ENCODE measurements around the gene NEDD4.

The NEDD4 gene

GRCh38 chr15:55780292-55780691, 213.1 kb downstream of the NEDD4 start:
- no peak overlapping the region for H3K4me3 ChIP-seq (ENCODE audit: low read length)
- no peaks in the 10 kb centered on the region for H3K36me3 ChIP-seq (ENCODE audit: insufficient read depth, low read length)

DNA sequence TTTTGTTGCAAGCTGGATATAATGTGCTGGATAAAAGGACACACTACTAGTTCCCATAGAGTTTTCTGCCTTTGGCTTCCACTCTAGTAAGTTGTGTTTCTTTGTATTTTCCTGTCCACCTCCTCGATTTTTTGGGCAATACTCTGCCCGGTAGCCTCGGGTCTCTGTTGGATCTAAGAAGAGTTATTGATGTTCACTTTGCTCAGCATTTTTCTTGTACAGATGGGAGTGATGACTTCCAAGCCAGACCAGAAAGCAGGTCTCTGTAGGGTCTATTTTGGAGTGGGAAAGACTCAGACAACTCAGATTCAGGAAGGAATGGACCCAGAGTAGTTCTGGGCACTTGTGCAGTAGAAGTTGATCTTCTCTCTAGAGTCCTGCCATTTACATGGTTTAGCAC, 214.5 kb downstream of the NEDD4 start:
- H3K4me3 ChIP-seq (ENCODE audit: low read length): no peak overlapping the region
- H3K36me3 ChIP-seq (ENCODE audit: insufficient read depth, low read length): no peaks in the 10 kb centered on the region
- peaks cover 3% of the 10 kb centered on the region for H3K4me1 ChIP-seq (ENCODE audit: insufficient read depth, low read length)
- no peak overlapping the region for H2AFZ ChIP-seq (ENCODE audit: low read depth, low read length)
- H3K27me3 ChIP-seq (ENCODE audit: insufficient read depth, low read length): no peaks in the 10 kb centered on the region
- no peaks in the 10 kb centered on the region for H3K9me3 ChIP-seq (ENCODE audit: low read length)

More at GRCh38 chr15:55780292-55780691, 213.1 kb downstream of the NEDD4 start:
- Histone ChIP-seq H3K27me3 (ENCODE audit: insufficient read depth, low read length) (no peaks in the 10 kb centered on the region), H2AFZ (ENCODE audit: low read depth, low read length) (no peak overlapping the region), H3K4me1 (ENCODE audit: insufficient read depth, low read length) (peaks cover 1% of the 10 kb centered on the region), H3K9me3 (ENCODE audit: low read length) (no peaks in the 10 kb centered on the region)
